Smooth muscle cell (in vitro differentiated cells): ENCODE measurements around the gene FAM181A. TPM values are rescaled to one million over a fixed set of nuclear protein-coding genes. Genes with fewer than 3 reads are reported as not detected.

Experiments
- DNase-seq: peaks from one replicate; lab custom pipeline; 2025; ENCODE audit not compliant: unreplicated experiment; lab: John Stamatoyannopoulos, UW
- H2AFZ ChIP-seq: fragments of 200-600 bp; sonication (generic); 2 replicates; pipeline ENCODE4 v1.6.0; 2016; ENCODE audit warnings: antibody characterized with exemption, low read depth, mild to moderate bottlenecking
- H3F3A ChIP-seq: fragments of 200-600 bp; sonication (generic); 2 replicates; pipeline ENCODE4 v1.6.0; 2017; ENCODE audit warnings: antibody characterized with exemption, low read depth
- H3K27ac ChIP-seq: fragments of 200-600 bp; sonication (generic); 2 replicates; pipeline ENCODE4 v1.5.1; 2016; ENCODE audit warnings: low read depth, mild to moderate bottlenecking
- H3K27me3 ChIP-seq: fragments of 200-600 bp; sonication (generic); 2 replicates; pipeline ENCODE4 v1.6.1; 2016; ENCODE audit warnings: low read depth, mild to moderate bottlenecking
- H3K36me3 ChIP-seq: fragments of 200-600 bp; sonication (generic); 2 replicates; pipeline ENCODE4 v1.5.1; 2016; ENCODE audit warnings: low read depth
- H3K4me1 ChIP-seq: fragments of 200-600 bp; sonication (generic); 2 replicates; pipeline ENCODE4 v1.5.1; 2016; ENCODE audit warnings: low read depth
- H3K4me2 ChIP-seq: fragments of 200-600 bp; sonication (generic); 2 replicates; pipeline ENCODE4 v1.6.0; 2016; ENCODE audit warnings: mild to moderate bottlenecking
- H3K4me3 ChIP-seq: fragments of 200-600 bp; sonication (generic); 2 replicates; pipeline ENCODE4 v1.5.1; 2016; ENCODE audit warnings: mild to moderate bottlenecking
- H3K79me2 ChIP-seq: fragments of 200-600 bp; sonication (generic); 2 replicates; pipeline ENCODE4 v1.6.0; 2016; ENCODE audit warnings: low read depth, mild to moderate bottlenecking
- H3K9ac ChIP-seq: fragments of 200-600 bp; sonication (generic); 2 replicates; pipeline ENCODE4 v1.6.0; 2016; ENCODE audit warnings: low read depth
- H3K9me3 ChIP-seq: fragments of 200-600 bp; sonication (generic); replicated peaks from 2 replicates; pipeline ENCODE4 v1.5.1; 2016; ENCODE audit warnings: low read depth
- H4K20me1 ChIP-seq: fragments of 200-600 bp; sonication (generic); 2 replicates; pipeline ENCODE4 v1.6.0; 2016; ENCODE audit warnings: low read depth
- WGBS: methylation state at CpG from one replicate; pipeline ENCODE4 v1.1.7; 2016; ENCODE audit warnings: low lambda C conversion rate; 5-methylcytosine and 5-hydroxymethylcytosine counted together
- polyA plus RNA-seq: library from polyadenylated mRNA; unstranded; fragments of >200 nt; fragmentation: Nextera tagmentation; extraction: Ambion mirVana; gene quantifications from 2 replicates; pipeline ENCODE4 v1.2.1, GENCODE V29; 2016
- total RNA-seq: library from RNA; depleted of rRNA; stranded (reverse); fragments of >200 nt; gene quantifications from 2 replicates; pipeline ENCODE4 v1.2.3, GENCODE V29; 2014
- TF ChIP-seq, protein P1 (sequence below): fragments of 200-600 bp; sonication (generic); IDR thresholded peaks from 2 replicates; pipeline ENCODE4 v1.5.1; 2017; ENCODE audit warnings: borderline replicate concordance, mild to moderate bottlenecking, antibody characterized with exemption; ENCODE audit not compliant: insufficient read depth, poor library complexity, severe bottlenecking

The FAM181A gene
- total and polyA plus RNA-seq, 2 experiments from 2014 or later: not detected

DNA sequence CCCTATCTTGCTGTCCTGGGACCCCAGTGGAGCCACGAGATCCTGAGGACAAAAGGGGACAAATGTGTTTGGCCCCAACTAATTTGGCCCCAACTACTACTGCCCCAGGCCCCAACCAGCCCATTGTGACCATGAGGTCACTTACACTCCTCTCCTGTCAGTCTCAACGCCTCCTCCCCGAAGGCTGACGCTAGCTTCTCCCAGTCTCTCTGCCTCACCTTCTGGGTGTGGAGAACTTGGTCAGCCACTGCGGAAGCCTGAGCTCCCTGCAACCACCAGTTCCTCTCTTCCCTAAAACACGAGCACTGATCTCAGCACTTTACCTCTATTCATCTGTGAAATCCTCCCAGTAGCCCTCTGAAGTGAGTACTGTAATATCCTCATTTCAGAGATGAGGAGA lies 13.3 kb downstream of the FAM181A start:
- H3K79me2 ChIP-seq: no peaks in the 10 kb centered on the region
- no peak overlapping the region for H3K27ac ChIP-seq
- H3F3A ChIP-seq: no peaks in the 10 kb centered on the region
- TF ChIP-seq, protein P1, sequence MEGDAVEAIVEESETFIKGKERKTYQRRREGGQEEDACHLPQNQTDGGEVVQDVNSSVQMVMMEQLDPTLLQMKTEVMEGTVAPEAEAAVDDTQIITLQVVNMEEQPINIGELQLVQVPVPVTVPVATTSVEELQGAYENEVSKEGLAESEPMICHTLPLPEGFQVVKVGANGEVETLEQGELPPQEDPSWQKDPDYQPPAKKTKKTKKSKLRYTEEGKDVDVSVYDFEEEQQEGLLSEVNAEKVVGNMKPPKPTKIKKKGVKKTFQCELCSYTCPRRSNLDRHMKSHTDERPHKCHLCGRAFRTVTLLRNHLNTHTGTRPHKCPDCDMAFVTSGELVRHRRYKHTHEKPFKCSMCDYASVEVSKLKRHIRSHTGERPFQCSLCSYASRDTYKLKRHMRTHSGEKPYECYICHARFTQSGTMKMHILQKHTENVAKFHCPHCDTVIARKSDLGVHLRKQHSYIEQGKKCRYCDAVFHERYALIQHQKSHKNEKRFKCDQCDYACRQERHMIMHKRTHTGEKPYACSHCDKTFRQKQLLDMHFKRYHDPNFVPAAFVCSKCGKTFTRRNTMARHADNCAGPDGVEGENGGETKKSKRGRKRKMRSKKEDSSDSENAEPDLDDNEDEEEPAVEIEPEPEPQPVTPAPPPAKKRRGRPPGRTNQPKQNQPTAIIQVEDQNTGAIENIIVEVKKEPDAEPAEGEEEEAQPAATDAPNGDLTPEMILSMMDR: no peak
- H3K4me3 ChIP-seq: no peak overlapping the region
- H4K20me1 ChIP-seq: no peaks in the 10 kb centered on the region
- 95% methylated on average over 6 of the region's 6 CpGs for WGBS
- H3K36me3 ChIP-seq: no peaks in the 10 kb centered on the region
- DNase-seq: no peak
- H3K9ac ChIP-seq: no peak overlapping the region
- no peak overlapping the region for H2AFZ ChIP-seq
- peaks cover 19% of the 10 kb centered on the region for H3K27me3 ChIP-seq
- H3K4me1 ChIP-seq: no peaks in the 10 kb centered on the region
- H3K4me2 ChIP-seq: no peak overlapping the region
- H3K9me3 ChIP-seq: no peaks in the 10 kb centered on the region

DNA sequence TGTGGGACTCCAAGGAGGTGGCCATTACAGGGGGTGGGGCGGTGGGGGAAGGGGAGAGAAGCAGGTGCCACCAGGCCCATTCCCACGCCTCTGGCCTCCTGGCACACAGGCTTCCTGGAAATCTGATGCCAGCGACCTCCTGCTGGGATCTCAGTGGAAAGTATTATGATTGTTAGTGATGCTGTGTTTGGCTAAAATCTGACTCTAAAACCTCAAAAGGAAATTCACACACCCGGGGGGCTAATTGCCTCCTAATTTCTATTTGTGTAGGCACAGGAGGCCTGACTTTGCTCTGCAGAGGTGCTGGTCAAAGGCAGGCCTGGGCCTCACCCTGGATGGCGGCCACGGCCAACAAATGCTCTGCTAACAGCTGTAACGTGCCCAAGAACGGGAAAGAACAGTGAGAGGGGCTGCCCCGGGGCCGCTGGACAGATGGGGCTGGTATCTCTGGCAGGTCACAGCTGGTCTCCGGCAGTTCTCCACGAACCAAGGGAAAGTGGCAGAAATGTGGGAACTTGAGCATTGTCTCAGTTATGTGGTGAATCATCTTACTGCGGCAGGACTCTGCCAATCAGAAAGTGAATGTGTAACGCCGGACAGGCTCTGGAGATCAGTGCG lies 14.3 kb downstream of the FAM181A start:
- no peak overlapping the region for H3K9ac ChIP-seq
- H3K4me2 ChIP-seq: no peak overlapping the region
- TF ChIP-seq, protein P1: no peak
- no peaks in the 10 kb centered on the region for H3K9me3 ChIP-seq
- H3K4me3 ChIP-seq: no peak overlapping the region
- H3F3A ChIP-seq: peaks cover 1% of the 10 kb centered on the region
- peaks cover 13% of the 10 kb centered on the region for H3K27me3 ChIP-seq
- H3K79me2 ChIP-seq: no peaks in the 10 kb centered on the region
- DNase-seq: no peak
- no peaks in the 10 kb centered on the region for H4K20me1 ChIP-seq
- no peak overlapping the region for H2AFZ ChIP-seq
- H3K36me3 ChIP-seq: no peaks in the 10 kb centered on the region
- no peak overlapping the region for H3K27ac ChIP-seq
- peaks cover 4% of the 10 kb centered on the region for H3K4me1 ChIP-seq
- 61% methylated on average over 16 of the region's 16 CpGs for WGBS

DNA sequence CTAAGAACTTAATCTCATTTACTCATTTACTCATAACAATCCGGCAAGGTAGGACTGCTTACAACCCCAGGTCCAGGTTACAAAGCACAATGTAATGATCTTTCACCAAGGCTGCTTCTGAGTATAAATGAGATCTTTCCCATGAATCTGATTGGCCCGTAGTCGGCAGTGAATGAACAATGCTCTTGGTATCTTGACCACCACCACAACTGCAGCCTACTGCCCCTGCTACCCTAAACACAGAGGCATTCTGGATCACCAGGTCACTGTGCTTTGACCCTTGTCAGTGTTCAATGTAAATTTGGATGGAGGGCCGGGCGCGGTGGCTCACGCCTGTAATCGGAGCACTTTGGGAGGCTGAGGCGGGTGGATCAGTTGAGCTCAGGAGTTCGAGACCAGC lies 15.9 kb downstream of the FAM181A start:
- peaks cover 8% of the 10 kb centered on the region for H3F3A ChIP-seq
- no peaks in the 10 kb centered on the region for H3K79me2 ChIP-seq
- no peak overlapping the region for H2AFZ ChIP-seq
- TF ChIP-seq, protein P1: no peak
- H3K9ac ChIP-seq: no peak overlapping the region
- no peak overlapping the region for H3K27ac ChIP-seq
- H3K36me3 ChIP-seq: no peaks in the 10 kb centered on the region
- H3K27me3 ChIP-seq: peaks cover 13% of the 10 kb centered on the region
- no peak for DNase-seq
- H3K9me3 ChIP-seq: no peaks in the 10 kb centered on the region
- no peak overlapping the region for H3K4me3 ChIP-seq
- no peaks in the 10 kb centered on the region for H4K20me1 ChIP-seq
- no peak overlapping the region for H3K4me2 ChIP-seq
- WGBS: 77% methylated on average over 10 of the region's 10 CpGs
- H3K4me1 ChIP-seq: peaks cover 4% of the 10 kb centered on the region

DNA sequence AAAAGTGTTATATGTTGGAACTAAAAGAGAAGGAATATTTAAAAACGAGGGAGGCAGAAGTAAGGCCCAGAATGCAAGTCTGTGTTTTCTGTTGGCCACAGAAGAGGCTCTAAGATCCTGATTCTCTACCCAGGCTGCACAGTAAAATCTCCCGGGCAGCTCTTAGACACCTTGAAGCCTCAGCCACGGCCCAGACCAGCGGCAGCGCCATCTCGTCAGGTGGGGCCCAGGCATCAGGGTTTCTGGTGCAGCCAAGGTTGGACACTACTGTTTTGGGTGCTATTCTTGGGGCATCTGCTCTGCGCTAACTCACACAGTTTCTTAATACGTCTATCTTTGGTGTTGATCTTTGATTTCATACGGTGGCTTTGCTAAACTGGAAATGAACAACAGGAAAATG lies 16.8 kb downstream of the FAM181A start:
- Histone ChIP-seq H3K4me2 (no peak overlapping the region), H3K9ac (no peak overlapping the region), H3F3A (peaks cover 8% of the 10 kb centered on the region), H3K27me3 (peaks cover 6% of the 10 kb centered on the region), H4K20me1 (no peaks in the 10 kb centered on the region), H3K27ac (no peak overlapping the region), H3K36me3 (no peaks in the 10 kb centered on the region), H3K79me2 (no peaks in the 10 kb centered on the region), H2AFZ (no peak overlapping the region), H3K9me3 (no peaks in the 10 kb centered on the region), H3K4me3 (no peak overlapping the region), H3K4me1 (peaks cover 4% of the 10 kb centered on the region)
- WGBS: 97% methylated on average over 9 of the region's 9 CpGs
- TF ChIP-seq, protein P1: no peak
- DNase-seq: no peak
